ENCODE measurements around the gene ADSS2.

DNA sequence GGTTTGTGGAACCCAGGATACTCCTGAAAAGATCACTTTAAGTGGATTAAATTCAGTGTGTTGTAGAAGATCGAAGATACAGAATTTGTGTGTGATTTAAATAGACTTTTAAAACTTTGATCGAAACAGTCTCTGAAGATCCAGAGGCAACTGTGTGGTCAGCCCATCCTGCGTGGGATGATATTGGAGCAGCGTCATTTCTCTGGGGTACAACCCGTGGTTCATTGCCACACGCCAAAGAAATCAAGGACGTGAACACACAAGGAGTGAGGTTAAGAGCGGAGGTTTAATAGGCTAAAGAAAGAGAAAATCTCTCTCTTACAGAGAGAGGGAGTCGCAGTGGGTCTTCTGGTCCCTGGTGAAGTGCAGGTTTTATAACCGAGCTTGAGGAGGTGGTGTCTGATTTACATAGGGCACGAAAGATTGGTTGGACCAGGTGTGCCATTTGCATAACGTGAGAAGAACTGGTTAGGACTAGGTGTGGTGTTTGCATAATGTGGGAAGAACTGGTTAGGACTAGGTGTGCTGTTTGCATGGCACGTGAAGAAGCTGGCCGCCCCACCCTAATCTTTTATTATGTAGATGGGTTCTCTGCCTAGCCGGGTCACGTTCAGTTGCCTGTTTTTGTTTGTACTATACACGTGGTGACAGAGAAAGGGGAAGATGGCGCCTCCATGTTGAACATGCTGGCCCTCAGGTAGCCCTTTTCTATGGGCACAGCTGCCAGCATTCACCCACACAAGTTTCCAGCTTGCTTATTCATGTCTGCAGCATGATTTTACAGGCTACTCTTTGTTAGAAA lies 82.3 kb downstream of the ADSS2 start:
- TF ChIP-seq CEBPB (IDR thresholded peaks at IDR 0.05; ENCODE audit: low read depth, low read length) (no peak), POLR2A (IDR thresholded peaks at IDR 0.05; ENCODE audit: low read depth, low read length) (no peak), CTCF (conservative IDR thresholded peaks at IDR 0.05; ENCODE audit: low read depth, low read length) (no peak), CHD1 (IDR thresholded peaks at IDR 0.05; ENCODE audit: low read depth, low read length) (no peak), RFX5 (IDR thresholded peaks at IDR 0.05; ENCODE audit: low read depth, low read length) (no peak), RAD21 (IDR thresholded peaks at IDR 0.05; ENCODE audit: low read length) (no peak), RCOR1 (IDR thresholded peaks at IDR 0.05; ENCODE audit: insufficient replicate concordance, low read length) (no peak), ELK1 (IDR thresholded peaks at IDR 0.05; ENCODE audit: borderline replicate concordance, low read depth, low read length) (no peak), MXI1 (IDR thresholded peaks at IDR 0.05; ENCODE audit: borderline replicate concordance, low read depth, low read length) (no peak), MAFK (IDR thresholded peaks at IDR 0.05; ENCODE audit: low read depth, low read length) (no peak), FOS (IDR thresholded peaks at IDR 0.05; ENCODE audit: low read depth, low read length) (no peak), SMC3 (IDR thresholded peaks at IDR 0.05; ENCODE audit: low read depth, low read length) (no peak)
- TF ChIP-seq, protein P1, sequence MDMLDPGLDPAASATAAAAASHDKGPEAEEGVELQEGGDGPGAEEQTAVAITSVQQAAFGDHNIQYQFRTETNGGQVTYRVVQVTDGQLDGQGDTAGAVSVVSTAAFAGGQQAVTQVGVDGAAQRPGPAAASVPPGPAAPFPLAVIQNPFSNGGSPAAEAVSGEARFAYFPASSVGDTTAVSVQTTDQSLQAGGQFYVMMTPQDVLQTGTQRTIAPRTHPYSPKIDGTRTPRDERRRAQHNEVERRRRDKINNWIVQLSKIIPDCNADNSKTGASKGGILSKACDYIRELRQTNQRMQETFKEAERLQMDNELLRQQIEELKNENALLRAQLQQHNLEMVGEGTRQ (IDR thresholded peaks at IDR 0.05; ENCODE audit: low read depth, low read length): no peak

Data from IMR-90 (cell line).